Measurements from ENCODE around the gene KXD1.
"Not testable (repeated sequence)": the region's sequence is repeated elsewhere in the genome, so short reads cannot be mapped to it uniquely, and the experiment has no call there.

Gene KXD1

GRCh38 chr19:18580311-18580710 lies 22.6 kb downstream of the KXD1 start:
- no peak for DNase-seq (ENCODE audit: low spot score)

- no peak for DNase-seq (ENCODE audit: low spot score)
Observed at GRCh38 chr19:18586306-18586705, 28.6 kb downstream of the KXD1 start.

DNA sequence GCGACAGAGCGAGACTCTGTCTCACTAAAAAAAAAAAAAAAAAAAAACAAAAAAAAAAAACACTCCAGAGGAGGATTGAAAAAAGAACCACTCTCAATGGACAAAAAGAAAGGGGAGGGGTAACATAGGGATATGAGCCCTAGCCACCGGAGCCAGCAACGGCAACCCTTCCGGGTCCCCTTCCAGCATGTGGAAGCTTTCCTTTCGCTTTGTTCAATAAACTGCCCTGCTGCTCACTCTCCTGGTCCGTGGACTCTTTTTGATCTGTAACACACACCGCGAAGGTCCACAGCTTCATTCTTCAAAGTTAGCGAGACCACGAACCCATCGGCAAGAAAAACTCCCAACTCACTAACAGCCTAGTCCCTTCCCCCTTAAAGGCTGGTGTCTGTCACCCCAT lies 29.9 kb downstream of the KXD1 start:
- DNase-seq (ENCODE audit: low spot score) = no peak

GRCh38 chr19:18587962-18588610 lies 30.4 kb downstream of the KXD1 start:
- DNase-seq (ENCODE audit: low spot score) = no peak

- peak; percentile 84 for DNase-seq (ENCODE audit: low spot score)
Observed at GRCh38 chr19:18588611-18589379, 31.1 kb downstream of the KXD1 start, which contains the start of gene REX1BD. TSS of gene REX1BD (plus strand) at chr19:18588798. CDS start at chr19:18588802, 4 bp downstream.

DNA sequence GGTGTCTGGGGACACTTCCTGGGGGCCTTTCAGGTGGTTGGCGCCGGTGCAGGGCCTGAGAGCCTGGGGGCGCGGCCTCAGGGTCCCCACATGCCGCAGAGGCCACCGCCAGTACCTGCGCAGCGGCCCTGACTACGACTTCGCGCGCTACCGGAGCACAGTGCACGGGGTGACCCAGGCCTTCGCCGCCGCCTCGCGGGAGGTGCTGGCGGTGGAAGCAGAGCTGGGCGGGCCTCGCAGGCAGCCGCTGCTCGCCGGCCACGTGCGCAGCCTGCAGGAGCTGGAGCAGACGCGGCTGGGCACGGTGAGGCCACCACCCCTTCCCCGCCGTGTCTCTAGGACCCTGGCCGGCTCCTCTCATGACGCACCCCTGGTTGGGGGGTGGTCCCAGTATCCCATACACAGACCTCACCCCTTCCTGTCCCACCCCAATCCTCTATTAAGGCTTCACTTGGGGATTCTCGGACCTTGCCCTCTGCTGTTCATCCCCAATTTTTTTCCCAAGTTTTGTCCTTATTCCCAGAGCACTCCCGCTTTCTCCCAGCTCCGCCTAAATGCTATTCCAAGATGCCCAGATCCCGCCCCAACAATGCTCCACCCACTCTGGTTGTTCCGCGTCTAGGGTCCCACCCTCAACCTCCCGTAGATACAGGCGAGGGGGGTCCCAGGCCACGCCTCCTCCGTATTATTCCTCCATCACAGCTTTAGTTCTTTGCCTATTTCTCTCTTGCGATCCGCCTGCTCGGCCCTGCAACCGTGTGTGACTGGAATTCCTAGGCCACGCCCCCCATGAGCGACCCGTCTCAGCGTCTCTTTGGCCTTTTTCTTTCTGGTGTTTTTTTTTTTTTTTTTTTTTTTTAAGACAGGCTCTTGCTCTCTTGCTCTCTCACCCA lies 32.0 kb downstream of the KXD1 start:
- DNase-seq (ENCODE audit: low spot score) = peak; percentile 89

DNA sequence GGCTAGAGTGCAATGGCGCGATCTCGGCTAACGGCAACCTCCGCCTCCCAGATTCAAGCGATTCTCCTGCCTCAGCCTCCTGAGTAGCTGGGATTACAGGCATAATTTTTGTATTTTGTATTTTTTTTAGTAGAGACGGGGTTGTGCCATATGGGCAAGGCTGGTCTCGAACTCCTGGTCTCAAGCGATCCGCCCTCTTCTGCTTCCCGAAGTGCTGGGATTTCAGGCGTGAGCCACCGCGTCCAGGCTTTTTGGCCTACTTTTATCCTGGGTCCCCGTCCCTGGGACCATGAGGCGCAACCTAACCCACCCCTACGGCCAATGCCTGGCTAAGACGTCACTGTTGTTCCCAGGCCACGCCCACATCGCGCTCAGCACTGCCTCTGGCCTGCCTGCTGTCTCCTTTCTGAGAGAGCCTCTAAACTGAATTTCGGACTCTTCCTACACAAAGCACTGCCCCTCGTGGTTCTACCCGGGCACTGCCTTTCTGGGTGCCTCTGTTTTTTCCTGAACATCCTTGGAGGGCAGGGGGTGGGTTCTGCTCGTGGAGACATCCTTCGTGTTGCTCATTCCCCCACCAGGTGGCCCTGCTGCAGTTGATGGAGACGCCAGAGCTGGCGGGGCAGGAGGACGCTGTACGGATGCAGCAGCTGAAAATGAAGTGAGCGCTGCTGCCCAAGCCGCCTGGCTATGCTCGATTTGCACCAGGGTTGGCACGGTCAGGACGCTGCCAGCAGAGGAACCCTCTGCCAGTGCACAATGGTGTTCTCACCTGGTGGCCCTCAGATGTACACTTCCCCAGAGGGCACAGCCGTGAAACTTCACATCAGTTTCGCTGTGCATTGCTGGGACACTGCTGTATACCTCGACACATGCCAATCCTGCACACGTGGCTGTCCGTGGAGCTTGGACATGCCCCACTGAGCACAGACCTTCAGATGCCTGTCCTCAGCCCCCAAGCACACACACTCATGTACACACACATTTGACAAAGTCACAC lies 32.9 kb downstream of the KXD1 start:
- peak; percentile 98 for DNase-seq (ENCODE audit: low spot score)

GRCh38 chr19:18591735-18592385 lies 34.2 kb downstream of the KXD1 start:
- DNase-seq (ENCODE audit: low spot score) = no peak

DNA sequence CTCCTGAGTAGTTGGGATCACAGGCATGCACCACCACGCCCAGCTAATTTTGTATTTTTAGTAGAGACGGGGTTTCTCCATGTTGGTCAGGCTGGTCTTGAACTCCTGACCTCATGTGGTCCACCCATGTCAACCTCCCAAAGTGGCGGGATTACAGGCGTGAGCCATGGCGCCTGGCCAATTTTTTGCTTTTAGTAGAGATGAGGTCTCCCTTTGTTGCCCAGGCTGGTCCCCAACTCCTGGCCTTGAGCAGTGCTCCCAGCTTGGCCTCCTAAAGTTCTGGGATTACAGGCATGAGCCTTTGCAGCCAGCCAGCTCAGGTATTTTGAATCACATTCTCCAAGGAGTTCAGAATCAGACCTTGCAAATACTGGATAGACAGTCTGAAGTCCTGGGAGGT lies 35.1 kb downstream of the KXD1 start:
- DNase-seq (ENCODE audit: low spot score) = not testable (repeated sequence)

- DNase-seq (ENCODE audit: low spot score) = no peak
Observed at GRCh38 chr19:18593367-18594095, 35.9 kb downstream of the KXD1 start.

DNA sequence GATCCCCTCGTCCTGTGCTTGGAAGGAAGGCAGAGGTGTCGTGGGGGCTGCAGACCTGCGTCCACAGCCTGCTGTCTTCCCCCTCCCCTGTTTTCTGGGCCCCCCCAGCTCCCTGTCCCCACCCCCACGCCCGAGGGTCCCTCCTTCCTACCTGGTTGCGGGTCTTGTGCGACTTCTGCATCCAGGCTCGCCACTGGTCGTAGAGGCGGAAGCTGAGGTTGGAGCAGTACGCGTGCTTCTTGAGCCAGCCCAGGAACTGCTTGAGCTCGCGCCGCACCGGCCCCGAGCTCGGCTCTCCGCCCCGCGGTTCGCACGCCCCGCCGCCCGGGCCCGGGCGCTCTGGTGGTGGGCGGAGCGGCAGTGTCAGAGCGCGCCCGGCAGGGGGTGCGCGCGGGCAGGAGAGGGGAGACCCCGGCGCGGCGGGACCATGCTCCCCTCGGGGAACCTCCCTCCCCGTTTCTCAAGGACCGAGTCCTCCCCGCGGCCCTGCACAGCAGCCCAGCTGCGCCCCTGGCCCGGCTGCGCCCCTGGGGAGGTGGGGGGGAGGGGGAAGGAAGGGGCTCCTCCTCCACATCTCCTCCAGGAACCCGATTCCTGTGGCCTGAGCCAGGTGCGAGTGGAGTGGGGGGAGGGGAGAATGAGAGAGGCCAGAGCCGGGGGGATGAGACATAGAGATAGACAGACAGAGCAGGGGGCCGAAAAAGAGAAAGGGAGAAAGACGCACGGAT lies 36.6 kb downstream of the KXD1 start:
- DNase-seq (ENCODE audit: low spot score) = peak; percentile 67

GRCh38 chr19:18594824-18595373 lies 37.2 kb downstream of the KXD1 start:
- no peak for DNase-seq (ENCODE audit: low spot score)

- DNase-seq (ENCODE audit: low spot score) = no peak
Observed at GRCh38 chr19:18595475-18595874, 37.8 kb downstream of the KXD1 start.

DNA sequence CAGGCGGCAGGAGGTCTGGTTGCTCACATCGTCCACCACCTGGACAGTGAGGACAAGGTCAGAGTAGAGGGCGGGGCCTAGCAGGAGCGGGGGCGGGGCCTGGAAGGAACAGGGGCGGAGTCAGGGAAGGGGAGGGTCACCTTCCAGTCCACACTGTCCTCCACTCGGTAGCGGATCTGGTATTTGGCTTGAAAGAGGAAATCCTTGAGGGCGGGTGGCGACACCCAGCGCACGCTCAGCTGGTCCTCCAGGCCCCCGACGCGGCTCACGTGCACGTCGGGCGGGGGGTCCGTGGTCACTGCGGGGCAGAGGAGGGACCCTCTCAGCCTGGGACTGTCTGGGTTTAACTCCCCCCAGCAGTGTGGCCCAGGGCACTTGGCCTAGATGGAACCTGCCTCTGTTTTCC lies 39.1 kb downstream of the KXD1 start:
- DNase-seq (ENCODE audit: low spot score) = peak; percentile 64

GRCh38 chr19:18597809-18598660 lies 40.4 kb downstream of the KXD1 start:
- no peak for DNase-seq (ENCODE audit: low spot score)

GRCh38 chr19:18599485-18599884 lies 41.8 kb downstream of the KXD1 start:
- no peak for DNase-seq (ENCODE audit: low spot score)

- not testable (repeated sequence) for DNase-seq (ENCODE audit: low spot score)
Observed at GRCh38 chr19:18600692-18601397, 43.2 kb downstream of the KXD1 start.

Data from cerebellar cortex (tissue), 1 donor.